Thyroid gland (tissue), 4 donors: ENCODE data around the gene NEDD4. TPM values are rescaled to one million over a fixed set of nuclear protein-coding genes. Genes with fewer than 3 reads are reported as not detected.

Experiments used
- DNase-seq, 2 donors: peaks; one replicate each; pipeline ENCODE4 v3.0.0-alpha.2; 2019
- H3K27ac ChIP-seq, 3 donors: fragments of 200-600 bp; sonication (generic); 1 replicate in 2 of 3; 2 replicates in 1 of 3; pipeline ENCODE4 v1.5.1; 2016 to 2019; ENCODE audit warnings: mild to moderate bottlenecking in 1 of 3, moderate library complexity in 1 of 3
- H3K27me3 ChIP-seq: fragments of 200-600 bp; sonication (generic); one replicate; pipeline ENCODE4 v1.5.1; 2019
- H3K36me3 ChIP-seq, 2 donors: fragments of 200-600 bp; sonication (generic); one replicate each; pipeline ENCODE4 v1.5.1; 2016 to 2019
- H3K4me1 ChIP-seq, 2 donors: fragments of 200-600 bp; sonication (generic); one replicate each; pipeline ENCODE4 v1.5.1; 2017 to 2019
- H3K4me3 ChIP-seq, 3 donors: fragments of 200-600 bp; sonication (generic); replicated peaks in 1 of 3; 1 replicate in 2 of 3; 2 replicates in 1 of 3; pipeline ENCODE4 v1.5.1; 2016; ENCODE audit warnings: mild to moderate bottlenecking in 1 of 3
- H3K9me3 ChIP-seq: fragments of 200-600 bp; sonication (generic); one replicate; pipeline ENCODE4 v1.5.1; 2017
- POLR2A ChIP-seq, 2 donors: fragments of 450-650 bp; IDR thresholded peaks; one replicate each; pipeline ENCODE4 v1.6.1; 2017; ENCODE audit warnings: antibody characterized with exemption in 2 of 2, mild to moderate bottlenecking in 2 of 2, moderate library complexity in 1 of 2
- WGBS, 2 donors: methylation state at CpG; one replicate each; pipeline ENCODE4 v1.1.5; 2017; 5-methylcytosine and 5-hydroxymethylcytosine counted together
- intact Hi-C: fragments of 100-400 bp; cut with DNase I; formaldehyde crosslinking; loops from one replicate; pipeline ENCODE4 v1.15.1; 2023
- total RNA-seq, 4 donors: library from RNA; depleted of rRNA; stranded (reverse); fragments of >200 nt; gene quantifications; one replicate each; pipeline ENCODE4 v1.2.3, GENCODE V29; 2016
- TF ChIP-seq, protein P1 (sequence below), 6 experiments: fragments of 200-600 bp in 3 of 6; fragments of 450-650 bp in 3 of 6; sonication (generic) in 3 of 6; IDR thresholded peaks; one replicate each; pipeline ENCODE4 v1.5.1; 2016 to 2019; ENCODE audit warnings: antibody characterized with exemption in 6 of 6, mild to moderate bottlenecking in 2 of 6, inconsistent platforms in 1 of 6, moderate library complexity in 1 of 6

The NEDD4 gene
- total RNA-seq, 4 donors from 2014 or later: 10.1 to 22.1 (median 19.2) TPM

DNA sequence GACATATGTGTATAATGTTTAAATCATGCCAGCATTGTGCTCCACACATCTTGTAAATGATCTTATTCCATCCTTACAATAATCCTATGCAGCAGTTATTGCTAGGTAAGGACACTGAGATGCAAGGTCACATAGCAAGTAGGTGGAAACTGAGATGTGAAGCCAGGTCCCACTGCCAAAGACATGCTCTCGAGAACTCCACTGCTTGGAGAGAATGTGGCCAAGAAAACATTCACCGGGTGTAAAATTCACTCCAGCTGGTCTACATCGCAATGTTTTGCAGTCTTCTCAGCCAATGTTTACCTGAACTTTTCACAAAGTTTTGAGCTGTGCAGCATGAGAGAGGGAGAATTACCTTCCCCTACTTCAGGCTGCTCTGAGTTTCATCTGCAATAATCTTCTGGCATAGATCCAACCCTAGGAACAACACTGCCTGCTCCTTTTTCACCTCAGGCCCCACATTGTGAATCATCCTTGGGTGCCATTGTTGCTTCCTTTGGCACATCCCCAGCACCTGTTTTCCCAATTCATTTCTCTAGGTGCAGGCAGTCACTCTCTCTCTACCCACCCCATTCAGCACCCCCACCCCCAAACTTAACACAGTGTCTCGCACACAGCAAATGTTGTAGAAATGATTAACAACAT is 197.0 kb downstream of the NEDD4 start:
- Histone ChIP-seq H3K4me1 (peaks cover 21 to 23% of the 10 kb centered on the region in 2 donors), H3K27me3 (no peaks in the 10 kb centered on the region), H3K27ac (peak overlapping the region; percentile 31 to 78 (median 72)), H3K4me3 (no peak overlapping the region), H3K36me3 (no peaks in the 10 kb centered on the region), H3K9me3 (no peaks in the 10 kb centered on the region)
- 26 to 32% methylated on average over 4 of the region's 4 CpGs for WGBS, 2 donors
- TF ChIP-seq, protein P1, sequence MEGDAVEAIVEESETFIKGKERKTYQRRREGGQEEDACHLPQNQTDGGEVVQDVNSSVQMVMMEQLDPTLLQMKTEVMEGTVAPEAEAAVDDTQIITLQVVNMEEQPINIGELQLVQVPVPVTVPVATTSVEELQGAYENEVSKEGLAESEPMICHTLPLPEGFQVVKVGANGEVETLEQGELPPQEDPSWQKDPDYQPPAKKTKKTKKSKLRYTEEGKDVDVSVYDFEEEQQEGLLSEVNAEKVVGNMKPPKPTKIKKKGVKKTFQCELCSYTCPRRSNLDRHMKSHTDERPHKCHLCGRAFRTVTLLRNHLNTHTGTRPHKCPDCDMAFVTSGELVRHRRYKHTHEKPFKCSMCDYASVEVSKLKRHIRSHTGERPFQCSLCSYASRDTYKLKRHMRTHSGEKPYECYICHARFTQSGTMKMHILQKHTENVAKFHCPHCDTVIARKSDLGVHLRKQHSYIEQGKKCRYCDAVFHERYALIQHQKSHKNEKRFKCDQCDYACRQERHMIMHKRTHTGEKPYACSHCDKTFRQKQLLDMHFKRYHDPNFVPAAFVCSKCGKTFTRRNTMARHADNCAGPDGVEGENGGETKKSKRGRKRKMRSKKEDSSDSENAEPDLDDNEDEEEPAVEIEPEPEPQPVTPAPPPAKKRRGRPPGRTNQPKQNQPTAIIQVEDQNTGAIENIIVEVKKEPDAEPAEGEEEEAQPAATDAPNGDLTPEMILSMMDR (IDR thresholded peaks at IDR 0.05): no peak
- TF ChIP-seq POLR2A (IDR thresholded peaks at IDR 0.05): no peak
- intact Hi-C loops: loop anchor here (5.0 kb wide), 1 partner anchor 149 kb away; no protein-coding TSS in a partner anchor
- peak; percentile 66 to 79 for DNase-seq

DNA sequence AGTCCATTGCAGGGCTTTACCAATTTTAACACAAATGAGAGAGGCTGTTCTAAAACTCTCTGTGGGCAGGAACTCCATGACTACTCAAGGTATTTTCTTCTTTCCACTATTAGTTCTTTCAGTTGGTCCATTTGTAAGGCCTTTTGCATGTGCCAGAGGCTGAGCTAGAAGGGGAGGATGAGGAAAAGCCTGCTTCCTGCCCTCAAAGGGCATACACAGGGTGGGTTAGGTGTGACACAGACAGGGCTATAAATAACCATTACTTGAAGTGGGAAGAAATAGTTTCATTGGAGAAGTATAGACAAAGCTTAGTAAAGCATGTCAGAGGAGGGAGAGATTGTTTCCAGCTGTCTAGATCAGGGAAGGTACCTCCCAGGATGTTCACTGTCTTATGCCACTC is 198.4 kb downstream of the NEDD4 start:
- Histone ChIP-seq H3K4me3 (no peak overlapping the region), H3K27ac (peak overlapping the region in 1 of 3 donors; percentile 77), H3K36me3 (no peaks in the 10 kb centered on the region), H3K9me3 (no peaks in the 10 kb centered on the region), H3K4me1 (peaks cover 22 to 25% of the 10 kb centered on the region in 2 donors), H3K27me3 (no peaks in the 10 kb centered on the region)
- no peak for DNase-seq
- no peak for TF ChIP-seq POLR2A (IDR thresholded peaks at IDR 0.05)
- TF ChIP-seq, protein P1 (IDR thresholded peaks at IDR 0.05): no peak
- intact Hi-C loops: loop anchor here (5.0 kb wide), 1 partner anchor 148 kb away; no protein-coding TSS in a partner anchor

DNA sequence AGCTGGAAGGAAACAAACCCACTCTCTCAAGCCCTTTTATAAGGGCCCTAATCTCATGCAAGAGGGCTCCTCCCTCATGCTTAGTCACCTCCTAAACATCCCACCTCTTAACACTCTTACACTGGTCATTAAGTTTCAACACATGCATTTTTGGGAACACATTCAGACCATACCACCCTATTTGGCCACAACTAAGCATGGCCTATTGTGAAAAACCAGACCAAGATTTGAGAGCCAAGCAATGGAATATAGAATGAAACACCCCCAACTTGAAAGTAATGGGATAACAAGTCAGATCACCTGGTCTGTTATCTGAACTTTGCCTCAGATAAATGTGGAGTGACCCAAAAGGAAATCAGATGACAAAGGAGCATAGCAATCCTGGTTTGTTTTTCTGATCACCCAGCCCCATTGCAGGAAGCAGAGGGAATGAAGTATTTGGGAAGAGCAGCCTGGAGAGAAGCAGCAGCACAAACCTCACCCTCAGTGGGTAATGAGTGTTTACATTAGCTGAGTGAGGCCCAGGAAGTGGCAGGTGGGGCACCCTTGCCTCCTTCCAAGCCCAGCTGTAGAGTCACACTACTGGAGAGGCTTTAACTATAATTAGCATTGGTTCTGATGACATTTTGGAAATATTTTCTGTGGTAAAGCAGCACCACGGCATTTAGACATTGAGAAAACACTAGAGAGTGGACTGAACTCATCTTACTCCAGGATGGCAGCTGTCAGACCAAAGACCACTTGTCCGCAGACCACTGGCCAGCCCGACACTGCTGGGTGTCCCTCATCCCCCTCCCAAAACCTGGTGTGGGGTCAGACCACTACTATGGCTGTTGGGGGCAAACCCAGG is 201.6 kb downstream of the NEDD4 start:
- peak in 1 of 2 donors; percentile 18 for DNase-seq
- TF ChIP-seq POLR2A (IDR thresholded peaks at IDR 0.05): no peak
- TF ChIP-seq, protein P1 (IDR thresholded peaks at IDR 0.05): no peak
- Histone ChIP-seq H3K27ac (peak overlapping the region in 1 of 3 donors; percentile 39), H3K4me3 (no peak overlapping the region), H3K9me3 (no peaks in the 10 kb centered on the region), H3K4me1 (peaks cover 19 to 22% of the 10 kb centered on the region in 2 donors), H3K27me3 (no peaks in the 10 kb centered on the region), H3K36me3 (no peaks in the 10 kb centered on the region)
- intact Hi-C loops: no loop called here
- 72 to 75% methylated on average over 3 of the region's 3 CpGs for WGBS, 2 donors

DNA sequence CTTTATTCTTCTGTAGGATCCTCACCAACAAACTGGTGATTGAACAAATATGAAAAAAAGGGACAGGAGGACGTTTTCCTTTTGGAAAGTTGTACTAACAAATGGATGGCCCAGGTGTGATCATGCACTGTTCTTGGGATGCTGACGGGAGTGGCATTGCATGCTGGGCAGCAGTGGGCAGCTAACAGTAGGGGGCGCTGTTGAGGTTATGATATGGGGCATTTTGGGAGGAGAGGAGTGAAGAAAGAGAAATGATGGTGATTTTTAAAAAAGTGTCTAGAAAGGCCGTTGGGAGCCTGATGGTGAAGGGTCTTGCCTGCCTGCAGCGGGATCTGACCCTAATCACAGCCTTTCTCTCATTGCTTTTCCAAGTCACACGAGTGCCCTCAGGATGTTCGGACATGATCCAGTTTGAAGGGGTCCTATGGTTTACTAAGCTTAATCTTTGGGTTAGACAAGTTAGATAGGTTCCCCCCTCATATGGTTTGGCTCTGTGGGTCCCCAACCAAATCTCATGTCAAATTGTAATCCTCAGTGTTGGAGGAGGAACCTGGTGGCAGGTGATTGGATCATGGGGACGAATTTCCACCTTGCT is 204.2 kb downstream of the NEDD4 start:
- H3K4me3 ChIP-seq: no peak overlapping the region
- peak; percentile 12 to 26 for DNase-seq
- no peak overlapping the region for H3K27ac ChIP-seq
- WGBS, 2 donors: 84 to 85% methylated on average over 8 of the region's 8 CpGs
- peaks cover 8 to 9% of the 10 kb centered on the region in 2 donors for H3K4me1 ChIP-seq
- H3K36me3 ChIP-seq: no peaks in the 10 kb centered on the region
- intact Hi-C loops: no loop called here
- H3K27me3 ChIP-seq: no peaks in the 10 kb centered on the region
- no peaks in the 10 kb centered on the region for H3K9me3 ChIP-seq
- no peak for TF ChIP-seq POLR2A (IDR thresholded peaks at IDR 0.05)
- TF ChIP-seq, protein P1 (IDR thresholded peaks at IDR 0.05): peak in 4 of 6 experiments; percentile 13 to 49 (median 24)
